GM18511 (cell line): Measurements from ENCODE around the gene DCUN1D3.
A peak's percentile ranks its signal among the peaks of the same experiment; 100 is the strongest.

Experiments
- ATAC-seq: cut with Tn5 transposase; IDR thresholded peaks from one replicate; pipeline ENCODE4 v1.9.1; 2021; ENCODE audit warnings: mild to moderate bottlenecking, moderate library complexity; ENCODE audit not compliant: unreplicated experiment

DCUN1D3 gene

GRCh38 chr16:20894388-20894787 lies 5.8 kb downstream of the DCUN1D3 start:
- ATAC-seq = no peak

GRCh38 chr16:20889625-20890275 lies 10.4 kb downstream of the DCUN1D3 start:
- ATAC-seq = no peak

- ATAC-seq = no peak
Observed at GRCh38 chr16:20887207-20887606, 13.0 kb downstream of the DCUN1D3 start.

- no peak for ATAC-seq
Observed at GRCh38 chr16:20886320-20886719, 13.8 kb downstream of the DCUN1D3 start.

GRCh38 chr16:20884240-20884556 lies 16.0 kb downstream of the DCUN1D3 start:
- no peak for ATAC-seq

GRCh38 chr16:20883554-20884239 lies 16.5 kb downstream of the DCUN1D3 start:
- ATAC-seq = no peak

GRCh38 chr16:20881503-20881878 lies 18.7 kb downstream of the DCUN1D3 start:
- ATAC-seq = no peak

- ATAC-seq = no peak
Observed at GRCh38 chr16:20880867-20881502, 19.2 kb downstream of the DCUN1D3 start.

GRCh38 chr16:20879175-20880040 lies 20.8 kb downstream of the DCUN1D3 start:
- ATAC-seq = peak; percentile 45

GRCh38 chr16:20878682-20879147 lies 21.4 kb downstream of the DCUN1D3 start:
- ATAC-seq = no peak

GRCh38 chr16:20875355-20875650 lies 24.9 kb downstream of the DCUN1D3 start:
- ATAC-seq = no peak

- no peak for ATAC-seq
Observed at GRCh38 chr16:20874088-20874581, 26.0 kb downstream of the DCUN1D3 start.

- ATAC-seq = no peak
Observed at GRCh38 chr16:20873331-20873730, 26.8 kb downstream of the DCUN1D3 start.

- no peak for ATAC-seq
Observed at GRCh38 chr16:20871941-20872815, 28.0 kb downstream of the DCUN1D3 start.

GRCh38 chr16:20871258-20871657 lies 28.9 kb downstream of the DCUN1D3 start:
- no peak for ATAC-seq

GRCh38 chr16:20870122-20870820 lies 29.9 kb downstream of the DCUN1D3 start:
- no peak for ATAC-seq

- ATAC-seq = no peak
Observed at GRCh38 chr16:20868890-20869289, 31.3 kb downstream of the DCUN1D3 start.

- no peak for ATAC-seq
Observed at GRCh38 chr16:20867585-20867984, 32.6 kb downstream of the DCUN1D3 start.

- ATAC-seq = no peak
Observed at GRCh38 chr16:20866801-20867200, 33.4 kb downstream of the DCUN1D3 start.
